A549 (cell line): ENCODE data around the gene CBR4. TPM values are rescaled to one million over a fixed set of nuclear protein-coding genes. Genes with fewer than 3 reads are reported as not detected.

Source experiments
- ATAC-seq, 2 experiments: fragments of 200-7000 bp in 1 of 2; fragments of >200 bp in 1 of 2; cut with Nextera tagmentation in 1 of 2; cut with Tn5 transposase in 1 of 2; 3 replicates each; pipeline versions ENCODE4 v1.8.0 to v1.9.1; 2018 to 2020; ENCODE audit warnings: mild to moderate bottlenecking in 1 of 2, moderate library complexity in 1 of 2
- CTCF ChIA-PET: fragments of 300-600 bp; sonication (Branson Sonifier 250); formaldehyde crosslinking; extraction: SDS; loops from one replicate; lab custom pipeline; 2021; ENCODE audit warnings: antibody characterized with exemption, inconsistent platforms; lab: Yijun Ruan, JAX
- POLR2A ChIA-PET: fragments of 350-600 bp; formaldehyde crosslinking; extraction: SDS; loops from one replicate; lab custom pipeline; 2021; ENCODE audit warnings: antibody characterized with exemption, inconsistent platforms; lab: Yijun Ruan, JAX
- DNase-seq, 2 experiments: peaks; one replicate each; pipeline versions ENCODE4 v3.0.0 to v3.0.0-alpha.2; 2011 to 2016; ENCODE audit warnings: low read depth in 1 of 2, low spot score in 1 of 2
- FAIRE-seq: peaks from 2 replicates; lab custom pipeline; 2011; peaks lifted over from hg19 to GRCh38; lab: Jason Lieb, UNC
- H3K27ac ChIP-seq, 2 experiments: fragments of >200 bp; sonication (Bioruptor Twin); formaldehyde crosslinking; 3 replicates each; pipeline ENCODE4 v1.5.1; 2016 to 2017
- H3K4me1 ChIP-seq: fragments of >200 bp; sonication (Bioruptor Twin); formaldehyde crosslinking; 3 replicates; pipeline ENCODE4 v1.6.1; 2016
- H3K4me2 ChIP-seq: fragments of >200 bp; sonication (Bioruptor Twin); formaldehyde crosslinking; 3 replicates; pipeline ENCODE4 v1.6.1; 2016
- H3K4me3 ChIP-seq: fragments of >200 bp; sonication (Bioruptor Twin); formaldehyde crosslinking; 3 replicates; pipeline ENCODE4 v1.5.1; 2016
- H3K9me3 ChIP-seq: fragments of >200 bp; sonication (Bioruptor Twin); formaldehyde crosslinking; 3 replicates; pipeline ENCODE4 v1.6.1; 2016
- CEBPB ChIP-seq, 2 experiments: fragments of >200 bp in 1 of 2; sonication (Bioruptor Twin) in 1 of 2; formaldehyde crosslinking in 1 of 2; IDR thresholded peaks; 2 replicates each; pipeline ENCODE4 v1.6.1; 2012 to 2016
- CTCF ChIP-seq: fragments of >200 bp; sonication (Bioruptor Twin); formaldehyde crosslinking; IDR thresholded peaks from 3 replicates; pipeline ENCODE4 v1.5.1; 2016
- E2F6 ChIP-seq: IDR thresholded peaks from 2 replicates; pipeline ENCODE4 v1.6.1; 2012; ENCODE audit warnings: low read depth, borderline replicate concordance
- ELK1 ChIP-seq: fragments of 150-350 bp; IDR thresholded peaks from 2 replicates; pipeline ENCODE4 v1.6.1; 2014; ENCODE audit warnings: low read depth, mild to moderate bottlenecking, low read length
- FOXS1 ChIP-seq: fragments of 250-450 bp; sonication (Bioruptor Pico); IDR thresholded peaks from 2 replicates; pipeline ENCODE4 v1.5.0; 2020; ENCODE audit warnings: mild to moderate bottlenecking, moderate library complexity
- HMGXB4 ChIP-seq: fragments of 250-450 bp; sonication (Bioruptor Pico); IDR thresholded peaks from 2 replicates; pipeline ENCODE4 v1.5.0; 2021; ENCODE audit warnings: mild to moderate bottlenecking, moderate library complexity, borderline replicate concordance
- HOXA7 ChIP-seq: fragments of 250-450 bp; sonication (Bioruptor Pico); IDR thresholded peaks from 2 replicates; pipeline ENCODE4 v1.5.0; 2020; ENCODE audit warnings: mild to moderate bottlenecking, moderate library complexity
- HOXB5 ChIP-seq: fragments of 250-450 bp; sonication (Bioruptor Pico); IDR thresholded peaks from 2 replicates; pipeline ENCODE4 v1.5.0; 2020; ENCODE audit warnings: mild to moderate bottlenecking, moderate library complexity
- MAX ChIP-seq: IDR thresholded peaks from 2 replicates; pipeline ENCODE4 v1.6.1; 2012
- MAZ ChIP-seq: fragments of 150-350 bp; IDR thresholded peaks from 2 replicates; pipeline ENCODE4 v1.6.1; 2014; ENCODE audit warnings: antibody characterized with exemption, low read depth, low read length, borderline replicate concordance
- MYC ChIP-seq: IDR thresholded peaks from 2 replicates; pipeline ENCODE4 v1.6.1; 2012; ENCODE audit warnings: mild to moderate bottlenecking, inconsistent platforms, low read length, improper control_type of control experiment, borderline replicate concordance
- NFE2L2 ChIP-seq: fragments of 150-350 bp; conservative IDR thresholded peaks from 2 replicates; pipeline ENCODE4 v1.6.1; 2014; ENCODE audit warnings: low read length
- NPAS2 ChIP-seq: fragments of 250-450 bp; sonication (Bioruptor Pico); IDR thresholded peaks from 2 replicates; pipeline ENCODE4 v1.8.0; 2022; ENCODE audit warnings: mild to moderate bottlenecking, moderate library complexity, borderline replicate concordance
- NR3C1 ChIP-seq: fragments of >200 bp; sonication (Bioruptor Twin); formaldehyde crosslinking; IDR thresholded peaks from 3 replicates; pipeline ENCODE4 v1.6.1; 2017
- PBX3 ChIP-seq: IDR thresholded peaks from 2 replicates; pipeline ENCODE4 v1.6.1; 2012
- POLR2AphosphoS2 ChIP-seq: conservative IDR thresholded peaks from 2 replicates; pipeline ENCODE4 v1.6.1; 2012; ENCODE audit warnings: low read length, improper control_type of control experiment, inconsistent platforms
- RAD21 ChIP-seq, 2 experiments: fragments of >200 bp in 1 of 2; sonication (Bioruptor Twin) in 1 of 2; formaldehyde crosslinking in 1 of 2; IDR thresholded peaks in 1 of 2; conservative IDR thresholded peaks in 1 of 2; 2 replicates in 1 of 2; 3 replicates in 1 of 2; pipeline ENCODE4 v1.6.1; 2012 to 2018; ENCODE audit warnings: inconsistent platforms in 1 of 2
- RARB ChIP-seq: fragments of 250-450 bp; sonication (Bioruptor Pico); IDR thresholded peaks from 2 replicates; pipeline ENCODE4 v1.8.0; 2021; ENCODE audit warnings: mild to moderate bottlenecking, moderate library complexity
- RFX5 ChIP-seq: fragments of 450-650 bp; IDR thresholded peaks from 2 replicates; pipeline ENCODE4 v1.7.1; 2014; ENCODE audit warnings: antibody characterized with exemption, mild to moderate bottlenecking, moderate library complexity
- SMC3 ChIP-seq: fragments of >200 bp; sonication (Bioruptor Twin); formaldehyde crosslinking; IDR thresholded peaks from 3 replicates; pipeline ENCODE4 v1.6.1; 2018; ENCODE audit warnings: inconsistent platforms
- SREBF2 ChIP-seq: fragments of 450-650 bp; IDR thresholded peaks from 2 replicates; pipeline ENCODE4 v1.6.1; 2014; ENCODE audit warnings: mild to moderate bottlenecking, moderate library complexity
- TFCP2L1 ChIP-seq: fragments of 250-450 bp; sonication (Bioruptor Pico); IDR thresholded peaks from 2 replicates; pipeline ENCODE4 v1.5.0; 2021; ENCODE audit warnings: mild to moderate bottlenecking
- ZFP36 ChIP-seq: fragments of 450-650 bp; IDR thresholded peaks from 2 replicates; pipeline ENCODE4 v1.6.1; 2014; ENCODE audit warnings: borderline replicate concordance; ENCODE audit not compliant: partially characterized antibody
- WGBS: methylation state at CpG from one replicate; pipeline ENCODE4 v1.1.6; 2017; ENCODE audit errors: missing lambda C conversion rate; 5-methylcytosine and 5-hydroxymethylcytosine counted together
- polyA plus RNA-seq, 4 experiments: library from polyadenylated mRNA; depleted of rRNA in 3 of 4; stranded (reverse); fragments of >200 nt; fragmentation: RNase III in 1 of 4; extraction: RNeasy Plus Mini Kit Qiagen cat#74134 plus additional on column Dnase treatment in 1 of 4; gene quantifications; 2 replicates in 3 of 4; 3 replicates in 1 of 4; pipeline ENCODE4 v1.2.3, GENCODE V29; 2011 to 2017

Gene CBR4
- polyA plus RNA-seq, 2 of the 4 experiments (the other 2 are of a cell fraction) = 8.9 to 9.3 TPM

- Histone ChIP-seq H3K4me1 (peaks cover 4% of the 10 kb centered on the region; the same call in 1 of the 3 replicates), H3K4me2 (no peak overlapping the region), H3K27ac (peak overlapping the region in 1 of 2 experiments; percentile 58; a peak in 2 of 6 replicates), H3K4me3 (no peak overlapping the region), H3K9me3 (no peaks in the 10 kb centered on the region)
- CTCF ChIA-PET = interaction anchor here (0.6 to 2.1 kb wide), 20 partner anchors 8 to 541 kb away, joined by 3 to 12 read pairs (median 5); partner anchors contain the start of gene CBR4
- peak; percentile 43 to 50; a peak in 3 of 6 replicates for ATAC-seq
- no peak for TF ChIP-seq HOXA7 (CRISPR knock-in tag)
- no peak for TF ChIP-seq TFCP2L1
- no peak for TF ChIP-seq POLR2AphosphoS2
- TF ChIP-seq SMC3 = no peak
- 0 out of 5 replicates have a peak, but pooled peaks of 1 of the 2 experiments have one; percentile 9 for TF ChIP-seq RAD21 (conservative IDR thresholded peaks at IDR 0.05 in 1 of 2, IDR thresholded peaks at IDR 0.05 in 1 of 2)
- no peak for TF ChIP-seq NFE2L2
- TF ChIP-seq SREBF2 = no peak
- no peak for TF ChIP-seq ZFP36
- POLR2A ChIA-PET = interaction anchor here (0.6 kb wide), 1 partner anchor 15 kb away, joined by 3 read pairs; the partner anchor contains the start of gene CBR4
- FAIRE-seq = no peak
- WGBS = 100% methylated on average over 1 of the region's 1 CpG
- no peak for DNase-seq
Measured at GRCh38 chr4:169025184-169025583, 15.1 kb upstream of the CBR4 start.

GRCh38 chr4:169024762-169025161, 14.7 kb upstream of the CBR4 start:
- POLR2A ChIA-PET = interaction anchor here (0.8 kb wide), 1 partner anchor 15 kb away, joined by 3 read pairs; the partner anchor contains the start of gene CBR4
- WGBS = 0% methylated on average over 2 of the region's 2 CpGs
- CTCF ChIA-PET = interaction anchor here (0.6 to 2.1 kb wide), 27 partner anchors 9 to 542 kb away, joined by 3 to 12 read pairs (median 4); partner anchors contain the start of gene CBR4

GRCh38 chr4:169018406-169018805, 8.4 kb upstream of the CBR4 start:
- ChIA-PET POLR2A (no interaction called here), CTCF (no interaction called here)
- H3K4me2 ChIP-seq = no peak overlapping the region
- peaks cover 14% of the 10 kb centered on the region; the same call in 1 of the 3 replicates for H3K4me1 ChIP-seq
- ATAC-seq = no peak
- WGBS = 63% methylated on average over 1 of the region's 1 CpG
- no peak for FAIRE-seq
- no peak for DNase-seq
- H3K27ac ChIP-seq = no peak overlapping the region
- H3K9me3 ChIP-seq = no peaks in the 10 kb centered on the region
- H3K4me3 ChIP-seq = no peak overlapping the region
- TF ChIP-seq SMC3 = no peak
- no peak for TF ChIP-seq PBX3
- no peak for TF ChIP-seq RFX5
- TF ChIP-seq MAX = no peak
- no peak for TF ChIP-seq RARB
- no peak for TF ChIP-seq MAZ
- no peak for TF ChIP-seq HOXB5 (CRISPR knock-in tag)
- TF ChIP-seq NR3C1 = no peak
- no peak for TF ChIP-seq ELK1
- TF ChIP-seq NPAS2 = no peak
- TF ChIP-seq ZFP36 = no peak
- no peak for TF ChIP-seq HMGXB4
- no peak for TF ChIP-seq E2F6
- TF ChIP-seq CEBPB (IDR thresholded peaks at IDR 0.05) = no peak

More at GRCh38 chr4:169024762-169025161, 14.7 kb upstream of the CBR4 start:
- TF ChIP-seq RAD21 (conservative IDR thresholded peaks at IDR 0.05 in 1 of 2, IDR thresholded peaks at IDR 0.05 in 1 of 2) (peak; percentile 79 to 81), FOXS1 (CRISPR knock-in tag) (no peak), MYC (no peak), SMC3 (peak; percentile 78), CTCF (peak; percentile 64), NPAS2 (no peak)
- no peak overlapping the region for H3K4me3 ChIP-seq
- no peaks in the 10 kb centered on the region for H3K9me3 ChIP-seq
- no peak for FAIRE-seq
- no peaks in the 10 kb centered on the region; the same call in 2 of the 3 replicates for H3K4me1 ChIP-seq
- peak; percentile 90 for ATAC-seq
- H3K4me2 ChIP-seq = no peak overlapping the region
- peak overlapping the region in 1 of 2 experiments; percentile 58; a peak in 2 of 6 replicates for H3K27ac ChIP-seq
- DNase-seq = peak; percentile 21 to 43
